Endothelial cell (in vitro differentiated cells): ENCODE data around the gene GUCY2C. TPM values are rescaled to one million over a fixed set of nuclear protein-coding genes. Genes with fewer than 3 reads are reported as not detected.

Experiments
- DNase-seq: peaks from one replicate; pipeline ENCODE4 v3.0.0; 2021; ENCODE audit warnings: low spot score
- H3K27ac Mint-ChIP-seq: one replicate; pipeline ENCODE4 v1.8.0; 2021; ENCODE audit warnings: mixed read lengths, inconsistent platforms; ENCODE audit not compliant: unreplicated experiment
- H3K27me3 Mint-ChIP-seq: one replicate; pipeline ENCODE4 v1.8.0; 2021; ENCODE audit warnings: mild to moderate bottlenecking, moderate library complexity, mixed read lengths, inconsistent platforms; ENCODE audit not compliant: unreplicated experiment
- H3K36me3 Mint-ChIP-seq: one replicate; pipeline ENCODE4 v1.8.0; 2021; ENCODE audit warnings: mild to moderate bottlenecking, low read depth, mixed read lengths, inconsistent platforms; ENCODE audit not compliant: unreplicated experiment
- H3K4me1 Mint-ChIP-seq: one replicate; pipeline ENCODE4 v1.8.0; 2021; ENCODE audit warnings: mild to moderate bottlenecking, mixed read lengths, inconsistent platforms; ENCODE audit not compliant: unreplicated experiment
- H3K4me3 Mint-ChIP-seq: one replicate; pipeline ENCODE4 v1.8.0; 2021; ENCODE audit warnings: mild to moderate bottlenecking, mixed read lengths, inconsistent platforms; ENCODE audit not compliant: unreplicated experiment
- H3K9me3 Mint-ChIP-seq: one replicate; pipeline ENCODE4 v1.8.0; 2021; ENCODE audit warnings: mixed read lengths, inconsistent platforms; ENCODE audit not compliant: unreplicated experiment
- total RNA-seq: library from RNA; stranded (reverse); fragmentation: NEBNext Ultra II Directional; extraction: Animal tissue kit (Norgen Biotek cat#: 25700); gene quantifications from one replicate; pipeline ENCODE4 v1.2.1, GENCODE V29; 2021; ENCODE audit not compliant: unreplicated experiment
- TF ChIP-seq, protein P1 (sequence below): fragments of 200-600 bp; sonication (generic); IDR thresholded peaks from one replicate; pipeline ENCODE4 v1.5.0; 2021; ENCODE audit warnings: antibody characterized with exemption; ENCODE audit not compliant: unreplicated experiment

Gene GUCY2C
- total RNA-seq, 1 donor from 2014 or later, result 0.36 TPM

- Mint-ChIP-seq H3K27me3 (peaks cover 3% of the 10 kb centered on the region), H3K36me3 (peaks cover 4% of the 10 kb centered on the region), H3K27ac (no peak overlapping the region), H3K4me1 (no peaks in the 10 kb centered on the region), H3K4me3 (no peak overlapping the region), H3K9me3 (peaks cover 6% of the 10 kb centered on the region)
- TF ChIP-seq, protein P1, sequence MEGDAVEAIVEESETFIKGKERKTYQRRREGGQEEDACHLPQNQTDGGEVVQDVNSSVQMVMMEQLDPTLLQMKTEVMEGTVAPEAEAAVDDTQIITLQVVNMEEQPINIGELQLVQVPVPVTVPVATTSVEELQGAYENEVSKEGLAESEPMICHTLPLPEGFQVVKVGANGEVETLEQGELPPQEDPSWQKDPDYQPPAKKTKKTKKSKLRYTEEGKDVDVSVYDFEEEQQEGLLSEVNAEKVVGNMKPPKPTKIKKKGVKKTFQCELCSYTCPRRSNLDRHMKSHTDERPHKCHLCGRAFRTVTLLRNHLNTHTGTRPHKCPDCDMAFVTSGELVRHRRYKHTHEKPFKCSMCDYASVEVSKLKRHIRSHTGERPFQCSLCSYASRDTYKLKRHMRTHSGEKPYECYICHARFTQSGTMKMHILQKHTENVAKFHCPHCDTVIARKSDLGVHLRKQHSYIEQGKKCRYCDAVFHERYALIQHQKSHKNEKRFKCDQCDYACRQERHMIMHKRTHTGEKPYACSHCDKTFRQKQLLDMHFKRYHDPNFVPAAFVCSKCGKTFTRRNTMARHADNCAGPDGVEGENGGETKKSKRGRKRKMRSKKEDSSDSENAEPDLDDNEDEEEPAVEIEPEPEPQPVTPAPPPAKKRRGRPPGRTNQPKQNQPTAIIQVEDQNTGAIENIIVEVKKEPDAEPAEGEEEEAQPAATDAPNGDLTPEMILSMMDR, result no peak
- no peak for DNase-seq
Measured at GRCh38 chr12:14635776-14636175, 60.6 kb downstream of the GUCY2C start.

GRCh38 chr12:14630793-14631192 is 65.6 kb downstream of the GUCY2C start:
- no peak for DNase-seq
- Mint-ChIP-seq H3K4me3 (no peak overlapping the region), H3K36me3 (no peaks in the 10 kb centered on the region)

DNA sequence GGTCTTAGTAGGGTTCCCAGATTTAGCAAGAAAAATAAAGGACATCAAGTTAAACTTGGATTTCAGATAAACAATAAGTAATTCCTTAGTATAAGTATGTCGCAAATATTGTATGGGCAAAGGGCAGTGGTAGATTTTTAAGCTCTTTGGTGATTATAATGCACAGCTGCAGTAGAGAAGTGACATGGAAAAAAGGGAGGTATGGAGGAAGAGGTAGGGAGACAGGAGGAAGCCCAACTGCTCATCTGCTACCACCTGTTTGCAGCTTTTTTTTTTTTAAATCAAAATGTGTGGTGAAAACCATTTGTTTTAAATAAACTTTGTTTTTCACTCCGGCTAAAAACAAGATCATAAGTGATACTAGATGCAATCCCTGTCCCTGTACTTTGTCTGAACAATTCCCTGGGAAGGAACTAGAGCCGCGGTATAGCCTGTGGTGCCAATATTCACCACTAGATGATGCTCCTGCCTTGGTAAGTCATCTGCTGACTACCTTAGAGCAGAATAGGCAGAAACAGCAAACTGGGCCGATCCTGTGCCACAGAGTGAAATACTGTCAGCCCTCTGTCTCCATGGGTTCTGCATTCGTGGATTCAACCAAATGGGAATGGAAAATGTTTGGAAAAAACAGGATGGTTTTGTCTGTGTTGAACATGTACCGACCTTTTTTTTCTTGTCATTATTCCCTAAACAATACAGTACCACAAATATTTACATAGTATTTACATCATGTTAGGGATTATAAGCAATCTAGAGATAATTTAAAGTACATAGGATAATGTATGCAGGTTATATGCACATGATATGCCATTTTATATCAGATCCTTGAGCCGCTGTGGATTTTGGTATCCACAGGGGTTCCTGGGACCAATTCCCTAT is 66.3 kb downstream of the GUCY2C start:
- H3K27ac Mint-ChIP-seq, result no peak overlapping the region
- no peak overlapping the region for H3K4me3 Mint-ChIP-seq
- H3K36me3 Mint-ChIP-seq, result no peaks in the 10 kb centered on the region
- no peaks in the 10 kb centered on the region for H3K9me3 Mint-ChIP-seq
- TF ChIP-seq, protein P1, result peak; percentile 79
- no peaks in the 10 kb centered on the region for H3K4me1 Mint-ChIP-seq
- DNase-seq, result peak; percentile 78
- H3K27me3 Mint-ChIP-seq, result no peaks in the 10 kb centered on the region

More at GRCh38 chr12:14630793-14631192, 65.6 kb downstream of the GUCY2C start:
- Mint-ChIP-seq H3K4me1 (no peaks in the 10 kb centered on the region), H3K27me3 (no peaks in the 10 kb centered on the region), H3K27ac (no peak overlapping the region), H3K9me3 (no peaks in the 10 kb centered on the region)
- TF ChIP-seq, protein P1, result no peak

- no peak overlapping the region for H3K4me3 Mint-ChIP-seq
- no peaks in the 10 kb centered on the region for H3K4me1 Mint-ChIP-seq
- H3K36me3 Mint-ChIP-seq, result no peaks in the 10 kb centered on the region
- no peaks in the 10 kb centered on the region for H3K27me3 Mint-ChIP-seq
- TF ChIP-seq, protein P1, result no peak
- H3K27ac Mint-ChIP-seq, result no peak overlapping the region
- no peaks in the 10 kb centered on the region for H3K9me3 Mint-ChIP-seq
- no peak for DNase-seq
Measured at GRCh38 chr12:14628771-14629170, 67.6 kb downstream of the GUCY2C start.

GRCh38 chr12:14621826-14622225 is 74.6 kb downstream of the GUCY2C start:
- H3K36me3 Mint-ChIP-seq, result no peaks in the 10 kb centered on the region

More at GRCh38 chr12:14621826-14622225, 74.6 kb downstream of the GUCY2C start:
- DNase-seq, result no peak
- Mint-ChIP-seq H3K4me1 (no peaks in the 10 kb centered on the region), H3K27me3 (no peaks in the 10 kb centered on the region), H3K9me3 (no peaks in the 10 kb centered on the region), H3K27ac (no peak overlapping the region), H3K4me3 (no peak overlapping the region)
- TF ChIP-seq, protein P1, result no peak
